Upper lobe of left lung (tissue), 6 donors: ENCODE results near the gene CDCA8. TPM values are rescaled to one million over a fixed set of nuclear protein-coding genes. Genes with fewer than 3 reads are reported as not detected.

Source experiments
- ATAC-seq, 2 donors: fragments of 200-7000 bp; cut with Tn5 transposase; one replicate each; pipeline ENCODE4 v1.9.1; 2022; ENCODE audit warnings: mild to moderate bottlenecking in 2 of 2, moderate library complexity in 2 of 2; ENCODE audit not compliant: low FRiP score in 2 of 2
- DNase-seq, 2 donors: peaks; one replicate each; pipeline ENCODE4 v3.0.0-alpha.2; 2019 to 2020
- H3K27ac ChIP-seq, 4 donors: fragments of 200-600 bp; sonication (generic); one replicate each; pipeline ENCODE4 v1.5.1; 2016 to 2019
- H3K27me3 ChIP-seq, 4 donors: fragments of 200-600 bp; sonication (generic); one replicate each; pipeline ENCODE4 v1.5.1; 2017 to 2019
- H3K36me3 ChIP-seq, 4 donors: fragments of 200-600 bp; sonication (generic); one replicate each; pipeline ENCODE4 v1.5.1; 2016 to 2019
- H3K4me1 ChIP-seq, 4 donors: fragments of 200-600 bp; sonication (generic); one replicate each; pipeline ENCODE4 v1.5.1; 2018 to 2019
- H3K4me3 ChIP-seq, 4 donors: fragments of 200-600 bp; sonication (generic); one replicate each; pipeline ENCODE4 v1.5.1; 2017 to 2019; ENCODE audit warnings: mild to moderate bottlenecking in 2 of 4, moderate library complexity in 1 of 4
- H3K9me3 ChIP-seq, 4 donors: fragments of 200-600 bp; sonication (generic); one replicate each; pipeline ENCODE4 v1.5.1; 2018 to 2019
- EP300 ChIP-seq, 4 donors: sonication (generic); formaldehyde crosslinking; IDR thresholded peaks; one replicate each; pipeline ENCODE4 v1.5.1; 2017; ENCODE audit warnings: antibody characterized with exemption in 4 of 4, control low read depth in 2 of 4
- POLR2A ChIP-seq, 4 donors: fragments of 450-650 bp; IDR thresholded peaks; one replicate each; pipeline ENCODE4 v1.5.1; 2016 to 2017; ENCODE audit warnings: antibody characterized with exemption in 4 of 4, mild to moderate bottlenecking in 2 of 4
- POLR2AphosphoS5 ChIP-seq, 2 donors: sonication (generic); formaldehyde crosslinking; IDR thresholded peaks; one replicate each; pipeline ENCODE4 v1.5.1; 2017; ENCODE audit warnings: antibody characterized with exemption in 2 of 2
- WGBS, 2 donors: methylation state at CpG; one replicate each; pipeline ENCODE4 v1.1.5; 2017 to 2018; 5-methylcytosine and 5-hydroxymethylcytosine counted together
- total RNA-seq, 6 donors: library from RNA; depleted of rRNA in 4 of 6; stranded (reverse); fragments of >200 nt in 4 of 6; gene quantifications; one replicate each; pipeline versions ENCODE4 v1.1.0 to v1.2.1, GENCODE V29; 2016 to 2021
- TF ChIP-seq, protein P1 (sequence below), 6 experiments: fragments of 450-650 bp in 4 of 6; fragments of 200-600 bp in 2 of 6; sonication (generic) in 2 of 6; IDR thresholded peaks; one replicate each; pipeline ENCODE4 v1.5.1; 2016 to 2019; ENCODE audit warnings: antibody characterized with exemption in 6 of 6
- donor health status: DM: no; HTN: no; CAD: no; lungs with moderate emphysema.
- donor health status: DM: no; HTN: yes; CAD: no; lungs with severe emphysema.

The CDCA8 gene
- total RNA-seq, 6 donors from 2014 or later = 0.89 to 2.0 (median 1.5) TPM; not detected in 1

DNA sequence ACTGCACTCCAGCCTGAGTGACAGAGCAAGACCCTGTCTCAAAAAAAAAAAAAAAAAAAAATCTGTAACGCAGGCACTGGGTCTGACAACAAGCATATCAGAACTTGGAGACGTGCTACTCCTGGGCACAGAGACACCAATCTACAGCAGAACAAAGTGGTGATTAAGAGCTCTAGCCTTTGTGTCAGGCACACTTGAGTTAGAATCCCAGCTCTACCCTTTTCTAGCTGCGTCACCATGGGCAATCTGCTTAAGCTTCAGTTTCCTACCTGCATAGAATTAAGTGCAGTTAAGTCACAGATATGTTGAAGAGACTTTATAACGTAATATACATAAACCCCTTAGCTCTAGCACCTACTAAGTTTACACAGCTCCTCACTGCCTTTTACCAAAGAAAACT lies 3.4 kb upstream of the CDCA8 start:
- 86 to 95% methylated on average over 4 of the region's 4 CpGs for WGBS, 2 donors
- peaks cover 27 to 40% (median 32%) of the 10 kb centered on the region in 4 donors for H3K4me1 ChIP-seq
- peaks cover 5 to 43% (median 28%) of the 10 kb centered on the region in 4 donors for H3K36me3 ChIP-seq
- no peaks in the 10 kb centered on the region for H3K27me3 ChIP-seq
- H3K9me3 ChIP-seq = no peaks in the 10 kb centered on the region
- no peak for DNase-seq
- peak overlapping the region in 1 of 4 donors; percentile 81 for H3K4me3 ChIP-seq
- TF ChIP-seq EP300 (IDR thresholded peaks at IDR 0.05) (no peak), POLR2AphosphoS5 (IDR thresholded peaks at IDR 0.05) (no peak), POLR2A (IDR thresholded peaks at IDR 0.05) (no peak)
- TF ChIP-seq, protein P1, sequence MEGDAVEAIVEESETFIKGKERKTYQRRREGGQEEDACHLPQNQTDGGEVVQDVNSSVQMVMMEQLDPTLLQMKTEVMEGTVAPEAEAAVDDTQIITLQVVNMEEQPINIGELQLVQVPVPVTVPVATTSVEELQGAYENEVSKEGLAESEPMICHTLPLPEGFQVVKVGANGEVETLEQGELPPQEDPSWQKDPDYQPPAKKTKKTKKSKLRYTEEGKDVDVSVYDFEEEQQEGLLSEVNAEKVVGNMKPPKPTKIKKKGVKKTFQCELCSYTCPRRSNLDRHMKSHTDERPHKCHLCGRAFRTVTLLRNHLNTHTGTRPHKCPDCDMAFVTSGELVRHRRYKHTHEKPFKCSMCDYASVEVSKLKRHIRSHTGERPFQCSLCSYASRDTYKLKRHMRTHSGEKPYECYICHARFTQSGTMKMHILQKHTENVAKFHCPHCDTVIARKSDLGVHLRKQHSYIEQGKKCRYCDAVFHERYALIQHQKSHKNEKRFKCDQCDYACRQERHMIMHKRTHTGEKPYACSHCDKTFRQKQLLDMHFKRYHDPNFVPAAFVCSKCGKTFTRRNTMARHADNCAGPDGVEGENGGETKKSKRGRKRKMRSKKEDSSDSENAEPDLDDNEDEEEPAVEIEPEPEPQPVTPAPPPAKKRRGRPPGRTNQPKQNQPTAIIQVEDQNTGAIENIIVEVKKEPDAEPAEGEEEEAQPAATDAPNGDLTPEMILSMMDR (IDR thresholded peaks at IDR 0.05) = no peak
- H3K27ac ChIP-seq = no peak overlapping the region
- ATAC-seq = no peak

DNA sequence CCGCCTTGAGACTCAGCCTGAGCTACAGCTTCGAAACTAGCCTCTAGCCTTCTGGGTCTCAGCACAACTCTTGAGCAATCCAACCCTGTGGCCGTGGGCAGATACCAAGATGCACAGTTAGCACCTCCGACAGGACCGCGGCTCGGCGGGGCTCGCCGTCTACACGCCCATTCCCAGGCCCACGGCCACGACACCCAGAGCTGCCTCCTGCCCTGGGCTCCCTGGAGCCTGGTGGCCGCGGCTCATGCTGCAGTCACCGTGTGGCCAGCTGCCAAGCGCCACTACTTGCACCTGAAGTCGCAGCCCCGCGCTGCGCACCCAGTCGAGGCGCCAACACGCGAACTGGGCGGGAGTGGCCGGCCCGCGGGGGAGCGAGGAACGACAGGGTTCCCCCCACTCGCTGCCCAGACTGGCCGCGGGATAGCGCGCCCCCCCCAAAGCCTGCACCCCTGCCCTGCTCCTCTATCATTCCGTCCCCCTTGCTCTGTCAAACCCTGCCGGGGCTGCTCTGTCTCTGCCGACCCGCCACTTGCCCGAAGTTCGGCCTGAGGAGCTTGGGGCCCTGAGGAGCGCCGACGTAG lies 729 bp upstream of the CDCA8 start:
- no peaks in the 10 kb centered on the region for H3K9me3 ChIP-seq
- H3K27me3 ChIP-seq = no peaks in the 10 kb centered on the region
- peak overlapping the region; percentile 67 to 94 (median 83) for H3K4me3 ChIP-seq
- ATAC-seq (peak; percentile 20 to 38), DNase-seq (peak; percentile 60 to 92)
- peaks cover 0 to 16% (median 9%) of the 10 kb centered on the region in 4 donors for H3K36me3 ChIP-seq
- 18% methylated on average over 8 of the region's 45 CpGs; no CpG with 5 or more reads in 1 of the 2 donors for WGBS, 2 donors
- TF ChIP-seq, protein P1 (IDR thresholded peaks at IDR 0.05) = peak in 1 of 6 experiments; percentile 49
- TF ChIP-seq POLR2AphosphoS5 (IDR thresholded peaks at IDR 0.05) = no peak
- H3K27ac ChIP-seq = peak overlapping the region; percentile 76 to 94 (median 85)
- H3K4me1 ChIP-seq = peaks cover 27 to 40% (median 32%) of the 10 kb centered on the region in 4 donors

DNA sequence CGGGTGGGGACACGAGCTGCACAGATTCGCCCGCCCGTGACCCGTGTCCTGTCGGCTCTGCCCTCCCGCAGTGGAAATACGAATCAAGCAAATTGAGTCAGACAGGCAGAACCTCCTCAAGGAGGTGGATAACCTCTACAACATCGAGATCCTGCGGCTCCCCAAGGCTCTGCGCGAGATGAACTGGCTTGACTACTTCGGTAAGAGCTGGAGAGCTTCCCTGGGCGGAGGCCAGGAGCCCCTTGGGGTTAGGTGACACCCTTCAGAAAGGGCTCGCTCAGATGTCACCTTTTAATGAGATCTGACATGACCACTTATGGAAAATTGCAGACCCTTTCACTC lies 489 bp downstream of the CDCA8 start:
- Histone ChIP-seq H3K27me3 (no peaks in the 10 kb centered on the region), H3K9me3 (no peaks in the 10 kb centered on the region), H3K27ac (peak overlapping the region in 2 of 4 donors; percentile 86 to 94), H3K4me3 (peak overlapping the region; percentile 67 to 88 (median 83)), H3K36me3 (peaks cover 0 to 4% (median 1%) of the 10 kb centered on the region in 4 donors), H3K4me1 (peaks cover 27 to 40% (median 32%) of the 10 kb centered on the region in 4 donors)
- ATAC-seq (no peak), DNase-seq (no peak)
- 0% methylated on average over 2 to 16 of the region's 16 CpGs for WGBS, 2 donors
- TF ChIP-seq, protein P1 (IDR thresholded peaks at IDR 0.05) = no peak
- no peak for TF ChIP-seq POLR2A (IDR thresholded peaks at IDR 0.05)
- no peak for TF ChIP-seq POLR2AphosphoS5 (IDR thresholded peaks at IDR 0.05)
- no peak for TF ChIP-seq EP300 (IDR thresholded peaks at IDR 0.05)

DNA sequence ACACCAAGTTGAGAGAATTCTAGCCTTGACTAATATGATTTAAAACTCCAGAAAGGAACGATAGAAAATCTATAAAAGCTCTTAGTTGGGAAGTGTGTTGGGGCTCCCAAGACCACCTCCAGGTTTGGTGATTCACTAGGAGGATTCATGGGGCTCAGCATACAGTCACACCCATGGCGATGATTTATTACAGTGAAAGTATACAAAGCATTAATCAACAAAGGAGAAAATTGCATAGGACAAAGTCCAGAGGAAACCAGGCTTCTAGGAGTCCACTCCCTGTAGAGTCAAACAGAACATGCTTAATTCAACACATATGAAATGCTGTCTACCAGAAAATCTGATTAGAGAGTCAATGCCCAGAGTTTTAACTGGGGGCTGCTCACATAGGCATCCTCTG lies 4.8 kb downstream of the CDCA8 start:
- DNase-seq = no peak

More for the DNA sequence above, 4.8 kb downstream of the CDCA8 start:
- no peak for TF ChIP-seq POLR2A (IDR thresholded peaks at IDR 0.05)
- TF ChIP-seq, protein P1 (IDR thresholded peaks at IDR 0.05) = no peak
- TF ChIP-seq EP300 (IDR thresholded peaks at IDR 0.05) = no peak
- TF ChIP-seq POLR2AphosphoS5 (IDR thresholded peaks at IDR 0.05) = no peak
- H3K4me1 ChIP-seq = peaks cover 5 to 8% (median 6%) of the 10 kb centered on the region in 4 donors
- peaks cover 0 to 5% (median 0%) of the 10 kb centered on the region in 4 donors for H3K36me3 ChIP-seq
- ATAC-seq = no peak
- H3K27me3 ChIP-seq = no peaks in the 10 kb centered on the region
- no peak overlapping the region for H3K4me3 ChIP-seq
- no peak overlapping the region for H3K27ac ChIP-seq
- WGBS, 2 donors = 97 to 98% methylated on average over 2 of the region's 2 CpGs
- H3K9me3 ChIP-seq = no peaks in the 10 kb centered on the region
